ENCODE data around the gene NPY5R. TPM values are rescaled to one million over a fixed set of nuclear protein-coding genes. Genes with fewer than 3 reads are reported as not detected.
A peak's percentile ranks its signal among the peaks of the same experiment; 100 is the strongest.

Gene NPY5R
- total RNA-seq, 1 experiment from 2014 or later = not detected

- Histone ChIP-seq H2AFZ (peak overlapping the region; percentile 68; the same call in 1 of the 2 replicates), H3K27me3 (ENCODE audit: insufficient read depth, low read depth) (no peaks in the 10 kb centered on the region), H3K27ac (no peak overlapping the region), H3K9me2 (ENCODE audit: insufficient read depth) (no peaks in the 10 kb centered on the region), H3K4me3 (no peak overlapping the region), H3K4me1 (replicated peaks; ENCODE audit: insufficient read depth) (peaks cover 11% of the 10 kb centered on the region; the same call in 1 of the 2 replicates), H3K79me2 (ENCODE audit: low read depth) (no peaks in the 10 kb centered on the region), H3F3A (ENCODE audit: insufficient read depth, low read depth) (no peaks in the 10 kb centered on the region), H3K36me3 (ENCODE audit: low read depth) (no peaks in the 10 kb centered on the region), H3K4me2 (0 out of 2 replicates have a peak overlapping the region, but pooled peaks have one; percentile 28), H3K9me3 (ENCODE audit: insufficient read depth, low read depth) (no peaks in the 10 kb centered on the region), H4K20me1 (ENCODE audit: insufficient read depth) (no peaks in the 10 kb centered on the region)
- DNase-seq = no peak
- ChIA-PET POLR2A (ENCODE audit: unreplicated experiment) (no interaction called here), CTCF (interaction anchor here (0.5 kb wide), 1 partner anchor 48 kb away, joined by 11 read pairs; no protein-coding TSS in a partner anchor)
- no TSS peak for BruUV-seq (replicated peaks)
- intact Hi-C loops (cut with micrococcal nuclease; ENCODE audit: unreplicated experiment) = no loop called here
- no peak for TF ChIP-seq CTCF (conservative IDR thresholded peaks at IDR 0.05)
- no peak for TF ChIP-seq EZH2 (IDR thresholded peaks at IDR 0.05; ENCODE audit: low read depth)
Measured at GRCh38 chr4:163382178-163382869, 38.6 kb downstream of the NPY5R start.

GRCh38 chr4:163384434-163384833 lies 40.7 kb downstream of the NPY5R start:
- Histone ChIP-seq H3K27me3 (ENCODE audit: insufficient read depth, low read depth) (no peaks in the 10 kb centered on the region), H3K9me2 (ENCODE audit: insufficient read depth) (no peaks in the 10 kb centered on the region), H3F3A (ENCODE audit: insufficient read depth, low read depth) (no peaks in the 10 kb centered on the region), H3K9me3 (ENCODE audit: insufficient read depth, low read depth) (no peaks in the 10 kb centered on the region), H3K4me1 (replicated peaks; ENCODE audit: insufficient read depth) (peaks cover 11% of the 10 kb centered on the region; the same call in 1 of the 2 replicates), H2AFZ (no peak overlapping the region), H3K4me3 (no peak overlapping the region), H3K79me2 (ENCODE audit: low read depth) (no peaks in the 10 kb centered on the region), H4K20me1 (ENCODE audit: insufficient read depth) (no peaks in the 10 kb centered on the region), H3K27ac (no peak overlapping the region), H3K36me3 (ENCODE audit: low read depth) (no peaks in the 10 kb centered on the region), H3K4me2 (no peak overlapping the region)
- intact Hi-C loops (cut with micrococcal nuclease; ENCODE audit: unreplicated experiment) = no loop called here
- ChIA-PET CTCF (no interaction called here), POLR2A (ENCODE audit: unreplicated experiment) (no interaction called here)
- TF ChIP-seq CTCF (conservative IDR thresholded peaks at IDR 0.05) (no peak), EZH2 (IDR thresholded peaks at IDR 0.05; ENCODE audit: low read depth) (no peak)
- DNase-seq = no peak
- BruUV-seq (replicated peaks) = no TSS peak

GRCh38 chr4:163384926-163385325 lies 41.2 kb downstream of the NPY5R start:
- Histone ChIP-seq H3K36me3 (ENCODE audit: low read depth) (no peaks in the 10 kb centered on the region), H2AFZ (no peak overlapping the region), H3K4me2 (peak overlapping the region; percentile 40; the same call in 1 of the 2 replicates)

More at GRCh38 chr4:163384926-163385325, 41.2 kb downstream of the NPY5R start:
- no peak for DNase-seq
- no peaks in the 10 kb centered on the region for H4K20me1 ChIP-seq (ENCODE audit: insufficient read depth)
- ChIA-PET CTCF (interaction anchor here (0.7 kb wide), 1 partner anchor 154 kb away, joined by 3 read pairs; no protein-coding TSS in a partner anchor), POLR2A (ENCODE audit: unreplicated experiment) (interaction anchor here (0.6 kb wide), 1 partner anchor 156 kb away, joined by 5 read pairs; no protein-coding TSS in a partner anchor)
- no peaks in the 10 kb centered on the region for H3K9me2 ChIP-seq (ENCODE audit: insufficient read depth)
- no peaks in the 10 kb centered on the region for H3K27me3 ChIP-seq (ENCODE audit: insufficient read depth, low read depth)
- intact Hi-C loops (cut with micrococcal nuclease; ENCODE audit: unreplicated experiment) = no loop called here
- TF ChIP-seq CTCF (conservative IDR thresholded peaks at IDR 0.05) (no peak), EZH2 (IDR thresholded peaks at IDR 0.05; ENCODE audit: low read depth) (no peak)
- no peaks in the 10 kb centered on the region for H3F3A ChIP-seq (ENCODE audit: insufficient read depth, low read depth)
- H3K4me1 ChIP-seq (replicated peaks; ENCODE audit: insufficient read depth) = peaks cover 11% of the 10 kb centered on the region; the same call in 1 of the 2 replicates
- H3K27ac ChIP-seq = peak overlapping the region; percentile 44
- no peaks in the 10 kb centered on the region for H3K9me3 ChIP-seq (ENCODE audit: insufficient read depth, low read depth)
- no peak overlapping the region for H3K4me3 ChIP-seq
- H3K79me2 ChIP-seq (ENCODE audit: low read depth) = no peaks in the 10 kb centered on the region
- BruUV-seq (replicated peaks) = no TSS peak
